Activated CD4-positive, alpha-beta memory T cell treated with anti-CD3 and anti-CD28 coated beads for 36 hours (primary cell): ENCODE measurements around the gene FAM193A. TPM values are rescaled to one million over a fixed set of nuclear protein-coding genes. Genes with fewer than 3 reads are reported as not detected.
"Not testable (repeated sequence)": the region's sequence is repeated elsewhere in the genome, so short reads cannot be mapped to it uniquely, and the experiment has no call there.

Experiments
- CTCF ChIA-PET: fragments of 350-600 bp; sonication (Branson Sonifier 250); formaldehyde crosslinking; loops from one replicate; lab custom pipeline; 2021; ENCODE audit warnings: antibody characterized with exemption, inconsistent platforms; lab: Charles Lee
- POLR2A ChIA-PET: fragments of 350-600 bp; sonication (Branson Sonifier 250); formaldehyde crosslinking; loops from one replicate; lab custom pipeline; 2021; ENCODE audit warnings: antibody characterized with exemption; lab: Charles Lee
- DNase-seq: peaks from one replicate; pipeline ENCODE4 v3.0.0-alpha.2; 2020
- H3K27ac Mint-ChIP-seq: one replicate; pipeline ENCODE4 v1.8.0; 2021; ENCODE audit warnings: mixed read lengths
- H3K27me3 Mint-ChIP-seq: one replicate; pipeline ENCODE4 v1.8.0; 2021; ENCODE audit warnings: mixed read lengths
- H3K36me3 Mint-ChIP-seq: one replicate; pipeline ENCODE4 v1.8.0; 2021; ENCODE audit warnings: mixed read lengths
- H3K4me1 Mint-ChIP-seq: one replicate; pipeline ENCODE4 v1.8.0; 2021; ENCODE audit warnings: low read depth, mixed read lengths
- H3K4me3 Mint-ChIP-seq: one replicate; pipeline ENCODE4 v1.8.0; 2021; ENCODE audit warnings: mild to moderate bottlenecking, mixed read lengths
- H3K9me3 Mint-ChIP-seq: one replicate; pipeline ENCODE4 v1.8.0; 2021; ENCODE audit warnings: mixed read lengths
- intact Hi-C: fragments of 100-400 bp; cut with micrococcal nuclease; formaldehyde crosslinking; loops from one replicate; pipeline ENCODE4 v1.15.1; 2023
- total RNA-seq, 2 experiments: library from RNA; stranded (reverse); gene quantifications; one replicate each; pipeline ENCODE4 v1.2.3, GENCODE V29; 2021

The FAM193A gene
- total RNA-seq, 2 experiments from 2014 or later: 21.7 to 22.6 TPM

DNA sequence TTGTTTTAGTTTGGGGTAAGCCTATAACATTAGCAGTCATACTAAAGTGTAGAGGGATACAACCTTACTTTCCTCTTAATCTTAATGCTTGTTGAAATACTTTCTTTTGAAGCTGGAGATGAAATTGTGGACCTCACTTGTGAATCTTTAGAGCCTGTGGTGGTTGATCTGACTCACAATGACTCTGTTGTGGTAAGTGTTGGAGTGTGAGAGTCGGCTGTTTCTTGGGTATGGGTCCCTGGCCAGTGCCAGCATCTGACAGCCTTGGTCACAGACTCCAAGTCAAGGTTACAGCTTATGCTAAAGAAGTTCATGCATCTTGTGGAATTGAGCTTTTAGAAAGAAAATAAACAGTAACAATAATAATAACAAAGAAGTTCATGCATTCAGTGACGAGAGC lies 35.9 kb upstream of the FAM193A start:
- H3K9me3 Mint-ChIP-seq: no peaks in the 10 kb centered on the region
- H3K27ac Mint-ChIP-seq: no peak overlapping the region
- peaks cover 10% of the 10 kb centered on the region for H3K4me1 Mint-ChIP-seq
- intact Hi-C loops: no loop called here
- POLR2A ChIA-PET: no interaction called here
- CTCF ChIA-PET: no interaction called here
- no peaks in the 10 kb centered on the region for H3K27me3 Mint-ChIP-seq
- no peak overlapping the region for H3K4me3 Mint-ChIP-seq
- peaks cover 43% of the 10 kb centered on the region for H3K36me3 Mint-ChIP-seq
- no peak for DNase-seq

DNA sequence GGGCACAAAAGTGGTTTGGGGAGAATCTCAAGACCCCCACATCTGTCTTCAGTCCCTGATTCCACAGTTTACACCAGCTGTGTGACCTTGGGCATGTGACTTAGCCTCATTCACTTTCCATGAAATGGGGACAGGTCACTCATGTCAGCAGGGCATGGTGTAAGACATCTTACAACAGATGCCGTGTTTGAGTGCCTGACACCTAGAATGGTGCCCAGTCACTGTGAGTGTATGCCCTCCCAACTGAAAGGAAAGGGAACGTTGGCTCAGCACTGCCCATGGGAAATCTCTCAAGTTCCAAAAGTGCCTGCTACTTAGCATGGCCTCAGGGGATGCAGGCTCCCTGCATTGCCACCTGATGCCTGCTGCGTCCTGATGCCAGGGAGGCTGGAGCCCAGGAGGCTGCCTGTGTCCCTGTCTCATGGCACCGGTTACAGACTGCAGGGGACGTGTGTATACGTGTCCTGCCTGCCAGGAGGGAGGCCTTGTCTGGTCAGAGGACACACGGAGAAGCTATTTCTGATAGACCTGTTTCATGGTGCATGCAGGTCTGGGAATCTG lies 35.3 kb upstream of the FAM193A start:
- H3K27me3 Mint-ChIP-seq: no peaks in the 10 kb centered on the region
- POLR2A ChIA-PET: no interaction called here
- intact Hi-C loops: no loop called here
- peak overlapping the region; percentile 23 for H3K27ac Mint-ChIP-seq
- H3K4me1 Mint-ChIP-seq: peaks cover 10% of the 10 kb centered on the region
- peaks cover 41% of the 10 kb centered on the region for H3K36me3 Mint-ChIP-seq
- CTCF ChIA-PET: no interaction called here
- no peaks in the 10 kb centered on the region for H3K9me3 Mint-ChIP-seq
- H3K4me3 Mint-ChIP-seq: no peak overlapping the region
- no peak for DNase-seq

DNA sequence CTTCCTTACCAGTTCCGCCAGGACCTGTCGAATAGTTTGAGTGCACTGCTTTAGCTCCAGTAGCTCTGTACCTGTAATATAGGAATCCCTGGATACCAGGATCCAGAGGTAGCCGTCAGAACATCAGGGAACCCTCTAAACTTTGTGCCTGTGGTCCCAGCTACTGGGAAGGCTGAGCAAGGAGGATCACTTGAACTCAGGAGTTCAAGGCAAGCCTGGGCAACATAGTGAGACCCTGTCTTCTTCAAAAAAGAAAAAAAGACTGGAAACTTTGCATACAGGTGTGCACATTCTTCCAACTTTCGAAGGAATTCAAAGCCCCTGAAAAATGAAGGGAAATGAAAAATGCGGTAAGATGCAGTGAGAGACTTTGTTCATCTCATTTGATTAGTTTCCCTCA lies 32.6 kb upstream of the FAM193A start:
- H3K27me3 Mint-ChIP-seq: no peaks in the 10 kb centered on the region
- intact Hi-C loops: no loop called here
- ChIA-PET POLR2A (no interaction called here), CTCF (interaction anchor here (1.1 kb wide), 1 partner anchor 31 kb away, joined by 4 read pairs; no protein-coding TSS in a partner anchor)
- H3K36me3 Mint-ChIP-seq: peaks cover 44% of the 10 kb centered on the region
- DNase-seq: no peak
- no peak overlapping the region for H3K4me3 Mint-ChIP-seq
- H3K9me3 Mint-ChIP-seq: no peaks in the 10 kb centered on the region
- H3K4me1 Mint-ChIP-seq: peaks cover 8% of the 10 kb centered on the region
- H3K27ac Mint-ChIP-seq: no peak overlapping the region

DNA sequence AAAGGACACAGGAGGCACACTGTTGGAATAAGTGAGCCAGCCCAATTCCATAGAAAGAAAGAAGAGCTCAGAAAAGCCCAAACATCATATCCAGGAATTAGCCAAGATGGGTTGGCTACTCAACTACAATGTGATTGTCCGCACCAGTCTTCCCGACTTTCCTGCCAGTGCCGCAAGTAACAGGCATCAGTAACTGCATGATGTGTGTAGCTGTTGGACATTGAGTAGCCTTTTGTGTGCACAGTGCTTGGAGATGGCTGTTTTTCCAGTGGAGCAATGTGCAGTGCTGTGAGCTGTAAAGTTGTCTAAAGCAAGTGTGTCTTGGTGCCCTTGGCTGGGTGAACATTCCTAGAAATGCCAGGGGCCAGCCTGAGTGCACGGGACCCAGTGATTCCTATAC lies 29.2 kb upstream of the FAM193A start:
- DNase-seq: no peak
- Mint-ChIP-seq H3K36me3 (peaks cover 39% of the 10 kb centered on the region), H3K9me3 (no peaks in the 10 kb centered on the region), H3K27me3 (no peaks in the 10 kb centered on the region), H3K4me3 (no peak overlapping the region), H3K4me1 (peaks cover 7% of the 10 kb centered on the region), H3K27ac (no peak overlapping the region)
- ChIA-PET POLR2A (no interaction called here), CTCF (interaction anchor here (0.7 kb wide), 1 partner anchor 127 kb away, joined by 3 read pairs; no protein-coding TSS in a partner anchor)
- intact Hi-C loops: no loop called here

DNA sequence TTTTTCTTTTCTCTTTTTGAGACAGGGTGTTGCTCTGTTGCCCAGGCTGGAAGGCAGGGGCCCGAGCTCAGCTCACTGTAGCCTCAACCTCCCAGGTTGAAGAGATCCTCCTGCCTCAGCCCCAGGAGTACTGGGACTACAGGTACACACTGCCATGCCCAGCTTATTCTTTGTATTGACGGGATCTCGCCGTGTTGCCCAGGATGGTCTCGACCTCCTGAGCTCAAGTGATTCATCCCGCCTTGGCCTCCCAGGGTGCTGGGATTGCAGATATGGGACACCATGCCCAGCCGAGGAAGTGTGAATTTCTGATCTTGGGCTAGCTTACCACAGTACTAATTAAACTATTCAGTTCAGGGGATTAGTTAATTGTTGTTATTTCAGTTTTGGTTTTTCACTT lies 28.6 kb upstream of the FAM193A start:
- peaks cover 7% of the 10 kb centered on the region for H3K4me1 Mint-ChIP-seq
- peaks cover 43% of the 10 kb centered on the region for H3K36me3 Mint-ChIP-seq
- no peak overlapping the region for H3K4me3 Mint-ChIP-seq
- no peak overlapping the region for H3K27ac Mint-ChIP-seq
- POLR2A ChIA-PET: no interaction called here
- DNase-seq: no peak
- no peaks in the 10 kb centered on the region for H3K9me3 Mint-ChIP-seq
- no peaks in the 10 kb centered on the region for H3K27me3 Mint-ChIP-seq
- CTCF ChIA-PET: interaction anchor here (0.6 to 0.7 kb wide), 2 partner anchors 127 to 245 kb away, joined by 3 to 4 read pairs; no protein-coding TSS in a partner anchor
- intact Hi-C loops: no loop called here

DNA sequence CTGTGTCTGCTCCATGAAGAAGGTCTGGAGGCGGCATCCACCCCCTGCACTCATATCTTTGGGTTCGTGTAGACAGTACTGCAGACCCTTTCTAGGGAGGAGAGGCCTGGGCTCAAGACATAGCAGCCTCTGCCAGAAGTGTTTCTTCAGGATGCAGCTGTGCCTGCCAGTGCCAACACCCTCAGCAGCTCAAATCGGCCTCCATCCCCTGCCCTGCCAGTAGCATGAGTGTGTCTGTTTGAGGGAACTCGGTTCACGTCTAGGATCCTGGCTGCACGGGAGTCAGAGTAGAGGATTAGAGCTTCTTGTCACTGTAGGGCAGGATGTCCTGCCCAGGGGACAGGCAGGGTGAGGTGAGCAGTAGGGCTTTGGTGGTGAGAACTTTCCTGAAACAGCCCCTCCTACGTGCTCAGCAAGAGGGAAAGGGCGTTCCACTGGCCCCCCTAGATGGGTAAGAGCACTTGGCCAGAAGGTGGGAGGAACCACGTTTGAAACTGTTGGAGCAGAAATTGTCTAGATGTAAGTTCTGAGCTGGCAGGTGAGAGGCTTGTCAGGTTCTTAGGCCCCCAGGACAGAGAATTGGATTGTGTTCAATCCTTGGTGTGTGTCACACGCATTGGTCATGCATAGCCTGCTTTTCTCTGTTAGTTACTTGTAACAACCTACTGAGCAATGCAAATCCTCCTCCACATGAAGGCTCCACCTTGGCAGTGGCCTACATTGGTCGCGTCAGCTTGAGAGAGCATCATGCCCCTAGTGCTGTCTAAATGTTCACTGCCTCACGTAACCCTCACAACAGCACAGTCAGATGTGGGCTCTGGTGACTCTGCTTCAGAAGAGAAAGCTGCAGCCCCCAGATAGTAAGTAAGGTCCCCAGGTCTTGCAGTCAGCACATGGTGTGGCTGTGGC lies 25.8 kb upstream of the FAM193A start:
- Mint-ChIP-seq H3K4me1 (peaks cover 7% of the 10 kb centered on the region), H3K9me3 (no peaks in the 10 kb centered on the region), H3K27ac (no peak overlapping the region), H3K27me3 (no peaks in the 10 kb centered on the region), H3K4me3 (no peak overlapping the region), H3K36me3 (peaks cover 54% of the 10 kb centered on the region)
- intact Hi-C loops: no loop called here
- no peak for DNase-seq
- POLR2A ChIA-PET: no interaction called here
- CTCF ChIA-PET: no interaction called here

DNA sequence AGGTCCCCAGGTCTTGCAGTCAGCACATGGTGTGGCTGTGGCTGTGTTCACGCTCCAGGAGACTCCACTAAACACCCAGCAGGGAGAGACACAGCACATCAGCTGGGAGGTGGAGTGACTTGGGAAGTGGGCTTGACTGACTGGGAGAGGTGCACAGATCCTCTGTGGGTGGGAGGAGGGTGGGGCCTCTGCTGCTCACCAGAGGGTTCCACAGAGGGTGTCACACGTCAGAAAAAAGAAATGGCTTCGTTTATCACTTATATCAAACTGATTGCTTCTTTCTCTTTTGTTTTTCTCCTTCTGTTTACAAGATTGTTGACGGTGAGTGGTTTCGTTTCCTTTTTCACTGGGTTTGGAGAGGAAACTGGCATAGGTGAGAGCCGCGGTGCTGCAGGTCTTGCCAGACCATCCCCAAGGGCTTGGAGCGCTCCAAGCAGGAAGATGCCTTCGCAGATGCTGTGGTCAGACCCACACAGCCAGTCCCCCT lies 24.8 kb upstream of the FAM193A start:
- DNase-seq: no peak
- H3K36me3 Mint-ChIP-seq: peaks cover 56% of the 10 kb centered on the region
- POLR2A ChIA-PET: no interaction called here
- no peaks in the 10 kb centered on the region for H3K27me3 Mint-ChIP-seq
- H3K4me3 Mint-ChIP-seq: no peak overlapping the region
- intact Hi-C loops: no loop called here
- H3K27ac Mint-ChIP-seq: no peak overlapping the region
- peaks cover 7% of the 10 kb centered on the region for H3K4me1 Mint-ChIP-seq
- no peaks in the 10 kb centered on the region for H3K9me3 Mint-ChIP-seq
- CTCF ChIA-PET: no interaction called here

DNA sequence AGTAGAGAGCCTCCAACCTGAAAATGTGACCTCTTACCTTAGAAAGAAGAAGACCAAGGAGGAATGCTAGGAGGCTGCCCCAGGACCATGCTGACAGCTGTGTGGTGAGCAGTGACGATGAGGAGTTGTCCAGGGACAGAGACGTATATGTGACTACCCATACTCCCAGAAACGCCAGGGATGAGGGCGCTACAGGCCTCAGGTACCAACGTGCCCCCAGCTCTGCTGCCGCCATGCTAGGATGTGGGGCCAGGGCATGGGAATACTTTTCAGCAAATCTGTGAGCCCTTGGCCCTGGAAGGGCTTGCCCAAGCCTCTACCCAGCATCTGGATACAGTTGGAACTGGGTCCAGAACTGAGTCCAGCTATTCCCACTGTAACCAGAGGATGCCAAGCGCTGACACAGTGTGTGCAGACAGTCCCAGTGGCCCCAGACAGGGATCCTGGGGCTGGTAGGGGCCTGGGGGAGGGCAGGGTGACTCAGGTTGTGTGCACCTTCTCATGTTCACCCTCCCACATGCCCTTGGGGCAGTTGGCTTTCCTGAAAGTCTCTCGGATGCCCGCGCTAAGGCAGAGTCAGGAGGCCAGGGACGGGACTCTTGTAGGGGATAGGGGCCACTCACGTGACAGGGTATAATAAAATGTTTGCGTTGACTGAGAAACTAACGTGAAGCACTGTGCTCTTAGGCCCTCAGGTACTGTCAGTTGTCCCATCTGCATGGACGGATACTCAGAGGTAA lies 23.9 kb upstream of the FAM193A start:
- H3K4me1 Mint-ChIP-seq: peaks cover 7% of the 10 kb centered on the region
- ChIA-PET POLR2A (no interaction called here), CTCF (no interaction called here)
- no peak overlapping the region for H3K27ac Mint-ChIP-seq
- H3K9me3 Mint-ChIP-seq: no peaks in the 10 kb centered on the region
- DNase-seq: no peak
- intact Hi-C loops: no loop called here
- no peaks in the 10 kb centered on the region for H3K27me3 Mint-ChIP-seq
- H3K36me3 Mint-ChIP-seq: peaks cover 51% of the 10 kb centered on the region
- no peak overlapping the region for H3K4me3 Mint-ChIP-seq

DNA sequence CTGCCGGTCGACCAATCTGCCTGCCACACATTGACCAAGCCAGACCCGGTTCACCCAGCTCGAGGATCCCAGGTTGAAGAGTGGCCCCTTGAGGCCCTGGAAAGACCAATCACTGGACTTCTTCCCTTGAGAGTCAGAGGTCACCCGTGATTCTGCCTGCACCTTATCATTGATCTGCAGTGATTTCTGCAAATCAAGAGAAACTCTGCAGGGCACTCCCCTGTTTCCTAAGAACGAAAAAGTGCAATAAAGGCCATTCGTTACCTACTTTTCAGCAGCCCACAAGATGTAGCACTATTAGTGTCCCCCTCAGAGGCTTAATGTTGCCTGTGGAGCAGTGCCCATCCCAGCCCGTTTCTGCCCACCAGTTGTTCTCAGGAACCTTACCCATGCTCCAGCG lies 22.3 kb upstream of the FAM193A start:
- intact Hi-C loops, H3K4me1 Mint-ChIP-seq, DNase-seq, H3K9me3 Mint-ChIP-seq, H3K27me3 Mint-ChIP-seq, CTCF ChIA-PET, POLR2A ChIA-PET, H3K4me3 Mint-ChIP-seq, H3K27ac Mint-ChIP-seq: not testable (repeated sequence)
- H3K36me3 Mint-ChIP-seq: peaks cover 47% of the 10 kb centered on the region

DNA sequence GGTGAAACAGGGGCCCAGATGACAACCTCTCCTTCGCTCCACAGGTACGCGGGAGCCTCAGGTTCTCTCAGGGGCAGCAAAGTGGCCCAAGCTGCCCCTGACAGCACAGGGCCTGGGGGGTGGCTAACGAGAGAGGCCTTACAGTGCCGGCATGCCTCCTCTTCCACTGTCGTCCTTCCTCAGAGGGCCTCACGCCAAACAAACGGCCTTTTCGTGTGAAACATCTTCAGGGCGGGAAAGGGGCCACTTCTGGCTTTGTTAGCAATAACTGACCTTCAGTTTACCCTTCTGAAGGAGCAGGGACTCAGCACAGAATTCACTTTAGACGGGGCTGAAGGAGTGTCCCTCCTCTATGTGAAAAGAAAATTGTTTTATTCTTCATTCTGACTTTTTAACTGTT lies 21.5 kb upstream of the FAM193A start:
- CTCF ChIA-PET, H3K4me1 Mint-ChIP-seq, H3K27me3 Mint-ChIP-seq, intact Hi-C loops, H3K9me3 Mint-ChIP-seq, DNase-seq, POLR2A ChIA-PET, H3K4me3 Mint-ChIP-seq, H3K27ac Mint-ChIP-seq: not testable (repeated sequence)
- peaks cover 44% of the 10 kb centered on the region for H3K36me3 Mint-ChIP-seq

DNA sequence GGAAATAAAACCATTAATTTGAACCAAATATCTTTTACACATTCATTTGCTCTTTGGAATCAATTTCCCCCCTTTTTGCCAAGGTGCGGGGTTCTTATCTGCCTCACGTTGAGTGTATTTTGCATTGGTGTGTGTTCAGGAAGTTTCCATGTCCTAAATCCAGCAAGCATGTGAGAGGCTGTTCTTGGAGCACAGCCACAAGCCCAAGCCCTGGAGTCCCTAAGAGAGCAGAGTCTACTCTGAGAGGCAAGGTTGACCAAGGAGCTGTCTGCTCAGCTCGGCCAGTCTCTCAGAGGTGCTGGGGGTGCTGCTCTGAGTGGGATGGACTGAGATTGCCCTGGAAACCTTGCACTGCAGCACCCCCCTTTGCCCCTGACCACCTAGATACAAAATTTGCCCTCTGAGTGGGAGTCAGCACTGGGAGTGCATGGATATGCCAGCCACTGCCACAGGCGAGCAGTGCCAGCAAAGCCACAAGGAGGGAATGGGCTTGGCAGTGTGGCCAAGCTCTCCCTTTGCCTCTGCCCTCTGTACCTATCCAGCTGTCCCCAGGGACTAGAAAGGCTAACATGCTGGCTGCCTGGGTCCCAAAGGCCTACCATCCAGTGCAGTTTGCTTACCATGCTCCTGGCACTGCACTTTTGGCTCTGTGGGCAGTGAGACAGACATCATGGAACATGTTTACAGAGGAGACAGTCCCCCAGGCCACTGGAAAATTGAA lies 20.5 kb upstream of the FAM193A start:
- no peak overlapping the region for H3K4me3 Mint-ChIP-seq
- peaks cover 37% of the 10 kb centered on the region for H3K36me3 Mint-ChIP-seq
- intact Hi-C loops: no loop called here
- CTCF ChIA-PET: no interaction called here
- DNase-seq: no peak
- H3K9me3 Mint-ChIP-seq: no peaks in the 10 kb centered on the region
- POLR2A ChIA-PET: interaction anchor here (0.7 kb wide), 1 partner anchor 15 kb away, joined by 3 read pairs; no protein-coding TSS in a partner anchor
- H3K27ac Mint-ChIP-seq: no peak overlapping the region
- no peaks in the 10 kb centered on the region for H3K4me1 Mint-ChIP-seq
- H3K27me3 Mint-ChIP-seq: no peaks in the 10 kb centered on the region
